GM18526 (cell line): ENCODE measurements around the gene MAPRE2.

Source experiments
- POLR2A ChIP-seq: IDR thresholded peaks from 3 replicates; pipeline ENCODE4 v1.6.1; 2011; ENCODE audit not compliant: insufficient read length; ENCODE audit errors: extremely low read depth

The MAPRE2 gene

GRCh38 chr18:35137632-35138031 is 96.4 kb downstream of the MAPRE2 start:
- no peak for TF ChIP-seq POLR2A

- no peak for TF ChIP-seq POLR2A
Observed at GRCh38 chr18:35138773-35139172, 97.6 kb downstream of the MAPRE2 start.

GRCh38 chr18:35139517-35139916 is 98.3 kb downstream of the MAPRE2 start:
- TF ChIP-seq POLR2A: no peak

- TF ChIP-seq POLR2A: no peak
Observed at GRCh38 chr18:35141077-35141476, 99.9 kb downstream of the MAPRE2 start.

GRCh38 chr18:35141567-35142274 is 100.5 kb downstream of the MAPRE2 start:
- no peak for TF ChIP-seq POLR2A

- TF ChIP-seq POLR2A: no peak
Observed at GRCh38 chr18:35142275-35142615, 101.0 kb downstream of the MAPRE2 start.

- TF ChIP-seq POLR2A: no peak
Observed at GRCh38 chr18:35143622-35144596, 102.7 kb downstream of the MAPRE2 start.

GRCh38 chr18:35144698-35145097 is 103.5 kb downstream of the MAPRE2 start:
- TF ChIP-seq POLR2A: no peak

GRCh38 chr18:35153609-35154272 is 112.5 kb downstream of the MAPRE2 start:
- TF ChIP-seq POLR2A: no peak

- TF ChIP-seq POLR2A: no peak
Observed at GRCh38 chr18:35155398-35156117, 114.3 kb downstream of the MAPRE2 start.

GRCh38 chr18:35157181-35157580 is 116.0 kb downstream of the MAPRE2 start:
- TF ChIP-seq POLR2A: no peak

GRCh38 chr18:35158728-35159450 is 117.7 kb downstream of the MAPRE2 start:
- TF ChIP-seq POLR2A: no peak

GRCh38 chr18:35159782-35160181 is 118.6 kb downstream of the MAPRE2 start:
- TF ChIP-seq POLR2A: no peak

GRCh38 chr18:35161485-35161884 is 120.3 kb downstream of the MAPRE2 start:
- TF ChIP-seq POLR2A: no peak
